HEK293 (cell line): ENCODE measurements around the gene TRIM24.

Experiments used
- CTCF ChIA-PET: fragments of 350-600 bp; formaldehyde crosslinking; extraction: SDS; loops from one replicate; lab custom pipeline; 2021; ENCODE audit warnings: antibody characterized with exemption; lab: Yijun Ruan, JAX
- POLR2A ChIA-PET: fragments of 300-600 bp; formaldehyde crosslinking; extraction: SDS; loops from one replicate; lab custom pipeline; 2020; ENCODE audit warnings: antibody characterized with exemption, inconsistent platforms; lab: Yijun Ruan, JAX
- H3K27ac ChIP-seq: fragments of 200-500 bp; sonication (Bioruptor generic); 2 replicates; pipeline ENCODE4 v1.5.1; 2014; ENCODE audit warnings: low read depth, low read length, control low read depth, inconsistent platforms; ENCODE audit errors: extremely low read depth
- H3K36me3 ChIP-seq, 2 experiments: fragments of 200-500 bp in 1 of 2; sonication (Bioruptor generic) in 1 of 2; 1 replicate in 1 of 2; 2 replicates in 1 of 2; pipeline ENCODE4 v1.5.1; 2014 to 2017; ENCODE audit warnings: inconsistent platforms in 2 of 2, low read length in 2 of 2; ENCODE audit not compliant: control insufficient read depth in 2 of 2, insufficient read depth in 1 of 2
- H3K4me1 ChIP-seq: fragments of 200-500 bp; sonication (Bioruptor generic); 2 replicates; pipeline ENCODE4 v1.5.1; 2014; ENCODE audit warnings: mild to moderate bottlenecking, low read length, inconsistent platforms; ENCODE audit not compliant: control insufficient read depth, insufficient read depth
- H3K4me3 ChIP-seq: 2 replicates; pipeline ENCODE4 v1.5.1; 2011; ENCODE audit warnings: low read depth, mild to moderate bottlenecking, control low read depth, low read length, moderate library complexity
- H3K9me3 ChIP-seq: fragments of 200-500 bp; sonication (Bioruptor generic); 2 replicates; pipeline ENCODE4 v1.5.1; 2014; ENCODE audit warnings: low read depth, low read length, inconsistent platforms; ENCODE audit not compliant: control insufficient read depth, insufficient read depth
- EGR2 ChIP-seq: fragments of 450-650 bp; formaldehyde crosslinking; IDR thresholded peaks from 2 replicates; pipeline ENCODE4 v1.5.1; 2016; ENCODE audit warnings: low read depth, missing biosample characterization, missing genetic modification characterization
- MEIS1 ChIP-seq: sonication (generic); formaldehyde crosslinking; IDR thresholded peaks from 2 replicates; pipeline ENCODE4 v1.8.1; 2022; ENCODE audit warnings: missing genetic modification reagents, mild to moderate bottlenecking, borderline replicate concordance
- SCRT1 ChIP-seq: fragments of 450-650 bp; formaldehyde crosslinking; IDR thresholded peaks from 2 replicates; pipeline ENCODE4 v1.5.1; 2016; ENCODE audit warnings: missing biosample characterization, missing genetic modification characterization, borderline replicate concordance
- SCRT2 ChIP-seq: fragments of 450-650 bp; formaldehyde crosslinking; IDR thresholded peaks from 2 replicates; pipeline ENCODE4 v1.5.1; 2016; ENCODE audit warnings: missing biosample characterization, missing genetic modification characterization
- ZBTB8A ChIP-seq: fragments of 450-650 bp; formaldehyde crosslinking; IDR thresholded peaks from 2 replicates; pipeline ENCODE4 v1.5.1; 2016; ENCODE audit warnings: missing biosample characterization, missing genetic modification characterization
- ZNF146 ChIP-seq: fragments of 450-650 bp; formaldehyde crosslinking; IDR thresholded peaks from 2 replicates; pipeline ENCODE4 v1.5.1; 2016; ENCODE audit warnings: missing biosample characterization, missing genetic modification characterization
- ZNF175 ChIP-seq: fragments of 450-650 bp; formaldehyde crosslinking; IDR thresholded peaks from 2 replicates; pipeline ENCODE4 v1.5.1; 2016; ENCODE audit warnings: missing biosample characterization, missing genetic modification characterization
- ZNF2 ChIP-seq: fragments of 450-650 bp; formaldehyde crosslinking; IDR thresholded peaks from 2 replicates; pipeline ENCODE4 v1.5.1; 2016; ENCODE audit warnings: missing biosample characterization, missing genetic modification characterization
- ZNF214 ChIP-seq: fragments of 450-650 bp; formaldehyde crosslinking; IDR thresholded peaks from 2 replicates; pipeline ENCODE4 v1.5.1; 2017; ENCODE audit warnings: missing biosample characterization, mild to moderate bottlenecking, missing genetic modification characterization, borderline replicate concordance
- ZNF221 ChIP-seq: fragments of 450-650 bp; formaldehyde crosslinking; IDR thresholded peaks from 2 replicates; pipeline ENCODE4 v1.5.1; 2017; ENCODE audit warnings: missing biosample characterization, missing genetic modification characterization, borderline replicate concordance
- ZNF341 ChIP-seq: fragments of 450-650 bp; formaldehyde crosslinking; IDR thresholded peaks from 2 replicates; pipeline ENCODE4; 2016; ENCODE audit warnings: low read depth, missing biosample characterization, missing genetic modification characterization
- ZNF350 ChIP-seq: fragments of 450-650 bp; formaldehyde crosslinking; IDR thresholded peaks from 2 replicates; pipeline ENCODE4 v1.5.0; 2017; ENCODE audit warnings: missing biosample characterization, mild to moderate bottlenecking, missing genetic modification characterization
- ZNF423 ChIP-seq: fragments of 450-650 bp; formaldehyde crosslinking; IDR thresholded peaks from 2 replicates; pipeline ENCODE4 v1.5.1; 2016; ENCODE audit warnings: missing biosample characterization, missing genetic modification characterization
- ZNF48 ChIP-seq: fragments of 450-650 bp; formaldehyde crosslinking; IDR thresholded peaks from 2 replicates; pipeline ENCODE4 v1.5.1; 2016; ENCODE audit warnings: missing biosample characterization, missing genetic modification characterization
- ZNF747 ChIP-seq: fragments of 450-650 bp; formaldehyde crosslinking; IDR thresholded peaks from 2 replicates; pipeline ENCODE4 v1.5.1; 2016; ENCODE audit warnings: missing biosample characterization, missing genetic modification characterization
- TF ChIP-seq, protein P1 (sequence below): fragments of 450-650 bp; formaldehyde crosslinking; IDR thresholded peaks from 2 replicates; pipeline ENCODE4 v1.5.1; 2016; ENCODE audit warnings: missing biosample characterization, missing genetic modification characterization
- TF ChIP-seq, protein P2 (sequence below): fragments of 450-650 bp; formaldehyde crosslinking; IDR thresholded peaks from 2 replicates; pipeline ENCODE4 v1.5.1; 2016; ENCODE audit warnings: missing biosample characterization, missing genetic modification characterization
- TF ChIP-seq, protein P3 (sequence below): fragments of 450-650 bp; formaldehyde crosslinking; IDR thresholded peaks from 2 replicates; pipeline ENCODE4 v1.5.1; 2016; ENCODE audit warnings: missing biosample characterization, missing genetic modification characterization

Gene TRIM24

DNA sequence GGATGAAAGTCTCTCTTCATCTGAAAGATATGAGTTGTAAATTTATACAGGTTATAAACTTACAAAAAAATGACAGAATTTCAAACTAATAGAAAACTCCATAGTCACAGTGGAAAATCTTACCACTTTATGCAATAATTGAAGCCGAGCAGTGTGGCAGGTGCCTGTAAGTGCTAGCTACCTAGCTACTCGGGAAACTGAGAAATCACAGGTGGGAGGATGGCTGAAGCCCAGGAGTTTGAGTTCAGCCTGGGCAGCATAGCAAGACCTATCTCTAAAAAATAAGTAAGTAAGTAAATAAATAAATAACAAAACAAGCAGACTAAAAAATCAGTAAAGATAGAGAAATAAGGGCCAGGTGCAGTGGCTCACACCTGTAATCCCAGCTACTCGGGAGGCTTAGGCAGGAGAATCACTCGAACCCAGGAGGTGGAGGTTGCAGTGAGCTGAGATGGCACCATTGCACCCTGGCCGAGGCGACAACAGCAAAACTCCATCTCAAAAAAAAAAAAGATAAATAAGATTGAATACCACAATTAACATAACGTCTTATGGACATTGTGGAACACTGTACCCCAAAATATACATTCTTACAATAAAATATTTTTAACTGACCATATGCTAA lies 61.9 kb downstream of the TRIM24 start:
- ChIA-PET CTCF (interaction anchor here (0.6 kb wide), 1 partner anchor 171 kb away, joined by 3 read pairs; no protein-coding TSS in a partner anchor), POLR2A (no interaction called here)
- Histone ChIP-seq H3K36me3 (peaks cover 4 to 51% of the 10 kb centered on the region in 2 experiments; a peak in 2 of 3 replicates), H3K9me3 (no peaks in the 10 kb centered on the region), H3K27ac (no peak overlapping the region), H3K4me1 (no peaks in the 10 kb centered on the region), H3K4me3 (no peak overlapping the region)
- no peak for TF ChIP-seq ZNF423 (tag by site-specific recombination)
- TF ChIP-seq, all 188 proteins: peak for 0

DNA sequence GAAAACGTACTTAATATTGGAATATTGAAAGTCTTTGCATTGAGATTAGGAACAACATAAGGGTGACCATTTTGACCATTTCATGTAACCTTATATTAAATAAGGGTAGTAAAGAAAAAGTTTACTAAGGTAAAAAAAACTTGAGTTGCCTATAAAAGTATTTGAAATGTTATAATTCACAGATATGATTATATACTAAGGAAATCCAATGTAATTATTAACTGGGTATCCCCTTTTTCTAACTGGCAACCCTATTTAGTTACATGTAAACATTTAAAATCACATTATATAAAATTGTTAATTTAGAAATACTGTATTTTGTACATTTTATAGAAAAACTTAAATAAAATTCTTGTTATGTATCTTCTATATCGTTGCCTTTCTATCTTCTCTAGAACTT lies 64.2 kb downstream of the TRIM24 start:
- POLR2A ChIA-PET = no interaction called here
- TF ChIP-seq, protein P1, sequence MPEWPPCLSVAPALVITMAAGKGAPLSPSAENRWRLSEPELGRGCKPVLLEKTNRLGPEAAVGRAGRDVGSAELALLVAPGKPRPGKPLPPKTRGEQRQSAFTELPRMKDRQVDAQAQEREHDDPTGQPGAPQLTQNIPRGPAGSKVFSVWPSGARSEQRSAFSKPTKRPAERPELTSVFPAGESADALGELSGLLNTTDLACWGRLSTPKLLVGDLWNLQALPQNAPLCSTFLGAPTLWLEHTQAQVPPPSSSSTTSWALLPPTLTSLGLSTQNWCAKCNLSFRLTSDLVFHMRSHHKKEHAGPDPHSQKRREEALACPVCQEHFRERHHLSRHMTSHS = no peak
- TF ChIP-seq, all 188 proteins: peak for 0
- Histone ChIP-seq H3K27ac (no peak overlapping the region), H3K9me3 (no peaks in the 10 kb centered on the region), H3K4me1 (no peaks in the 10 kb centered on the region), H3K4me3 (no peak overlapping the region), H3K36me3 (peaks cover 4 to 54% of the 10 kb centered on the region in 2 experiments; a peak in 1 of 3 replicates)
- CTCF ChIA-PET = no interaction called here

DNA sequence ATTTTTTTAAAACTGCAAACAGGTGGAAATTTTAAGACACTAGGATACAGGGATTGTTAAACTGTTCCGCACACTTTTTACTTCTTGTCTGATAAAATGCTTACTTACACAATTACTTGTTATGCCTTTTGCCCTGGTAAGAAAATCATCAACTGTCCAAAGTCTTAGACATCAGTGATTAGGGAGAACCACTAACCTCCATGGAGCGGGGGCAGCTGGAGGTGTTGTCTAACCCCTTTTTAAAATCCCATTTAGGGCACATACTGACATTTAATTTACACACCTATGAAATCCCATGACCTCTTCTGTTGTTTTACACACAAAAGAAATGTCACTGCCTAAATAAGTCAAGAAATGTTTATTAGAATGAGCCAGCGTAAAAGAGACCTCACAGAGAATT lies 65.7 kb downstream of the TRIM24 start:
- TF ChIP-seq ZNF221 (tag by site-specific recombination) = no peak
- TF ChIP-seq, protein P2, sequence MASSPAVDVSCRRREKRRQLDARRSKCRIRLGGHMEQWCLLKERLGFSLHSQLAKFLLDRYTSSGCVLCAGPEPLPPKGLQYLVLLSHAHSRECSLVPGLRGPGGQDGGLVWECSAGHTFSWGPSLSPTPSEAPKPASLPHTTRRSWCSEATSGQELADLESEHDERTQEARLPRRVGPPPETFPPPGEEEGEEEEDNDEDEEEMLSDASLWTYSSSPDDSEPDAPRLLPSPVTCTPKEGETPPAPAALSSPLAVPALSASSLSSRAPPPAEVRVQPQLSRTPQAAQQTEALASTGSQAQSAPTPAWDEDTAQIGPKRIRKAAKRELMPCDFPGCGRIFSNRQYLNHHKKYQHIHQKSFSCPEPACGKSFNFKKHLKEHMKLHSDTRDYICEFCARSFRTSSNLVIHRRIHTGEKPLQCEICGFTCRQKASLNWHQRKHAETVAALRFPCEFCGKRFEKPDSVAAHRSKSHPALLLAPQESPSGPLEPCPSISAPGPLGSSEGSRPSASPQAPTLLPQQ = no peak
- no peak for TF ChIP-seq ZNF146 (tag by site-specific recombination)
- TF ChIP-seq ZBTB8A (tag by site-specific recombination) = no peak
- no peak for TF ChIP-seq ZNF175
- TF ChIP-seq SCRT2 (tag by site-specific recombination) = no peak
- TF ChIP-seq ZNF350 = no peak
- no peak for TF ChIP-seq SCRT1 (tag by site-specific recombination)
- no peak for TF ChIP-seq ZNF341 (tag by site-specific recombination)
- no peak for TF ChIP-seq ZNF214 (tag by site-specific recombination)
- no peak for TF ChIP-seq ZNF2
- TF ChIP-seq ZNF747 (tag by site-specific recombination) = no peak
- no peak for TF ChIP-seq ZNF48
- TF ChIP-seq, protein P3, sequence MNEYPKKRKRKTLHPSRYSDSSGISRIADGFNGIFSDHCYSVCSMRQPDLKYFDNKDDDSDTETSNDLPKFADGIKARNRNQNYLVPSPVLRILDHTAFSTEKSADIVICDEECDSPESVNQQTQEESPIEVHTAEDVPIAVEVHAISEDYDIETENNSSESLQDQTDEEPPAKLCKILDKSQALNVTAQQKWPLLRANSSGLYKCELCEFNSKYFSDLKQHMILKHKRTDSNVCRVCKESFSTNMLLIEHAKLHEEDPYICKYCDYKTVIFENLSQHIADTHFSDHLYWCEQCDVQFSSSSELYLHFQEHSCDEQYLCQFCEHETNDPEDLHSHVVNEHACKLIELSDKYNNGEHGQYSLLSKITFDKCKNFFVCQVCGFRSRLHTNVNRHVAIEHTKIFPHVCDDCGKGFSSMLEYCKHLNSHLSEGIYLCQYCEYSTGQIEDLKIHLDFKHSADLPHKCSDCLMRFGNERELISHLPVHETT (tag by site-specific recombination) = no peak
- TF ChIP-seq EGR2 (tag by site-specific recombination) = no peak
- TF ChIP-seq MEIS1 = no peak
- no peak for TF ChIP-seq ZNF423 (tag by site-specific recombination)
- H3K4me1 ChIP-seq = no peaks in the 10 kb centered on the region
- H3K9me3 ChIP-seq = no peaks in the 10 kb centered on the region
- H3K36me3 ChIP-seq = peaks cover 0 to 54% of the 10 kb centered on the region in 2 experiments; a peak in 1 of 3 replicates
- ChIA-PET CTCF (no interaction called here), POLR2A (no interaction called here)
- no peak overlapping the region for H3K27ac ChIP-seq
- no peak overlapping the region for H3K4me3 ChIP-seq
